Measurements from ENCODE around the gene CLSTN2.

Gene CLSTN2

DNA sequence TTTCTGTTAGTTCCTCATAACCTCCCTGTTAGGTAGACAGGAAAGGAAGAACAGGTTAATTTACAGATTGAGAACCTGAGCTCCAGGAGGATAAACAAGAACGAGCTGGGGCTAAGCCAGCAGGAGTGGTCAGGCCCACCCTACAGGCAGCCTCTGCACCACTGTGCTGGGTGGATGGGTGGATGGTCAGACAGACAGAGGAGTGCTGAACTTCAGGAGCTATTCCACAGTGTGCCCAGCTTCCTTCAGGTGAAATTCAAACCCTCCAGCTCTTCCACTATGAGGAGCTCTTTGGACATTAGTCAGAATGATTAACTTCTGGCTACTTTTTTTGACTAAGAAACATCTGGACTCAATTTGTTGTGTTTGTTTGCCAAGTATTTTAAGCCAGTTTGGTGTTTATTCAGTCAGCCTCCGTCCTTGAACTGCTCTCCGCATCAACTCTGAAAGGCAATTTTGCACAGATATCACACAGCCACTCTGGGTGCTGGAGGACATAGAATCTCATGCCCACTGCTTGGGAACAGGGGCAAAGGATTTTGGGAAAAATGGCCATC, 361.9 kb downstream of the CLSTN2 start:
- DNase-seq = no peak

DNA sequence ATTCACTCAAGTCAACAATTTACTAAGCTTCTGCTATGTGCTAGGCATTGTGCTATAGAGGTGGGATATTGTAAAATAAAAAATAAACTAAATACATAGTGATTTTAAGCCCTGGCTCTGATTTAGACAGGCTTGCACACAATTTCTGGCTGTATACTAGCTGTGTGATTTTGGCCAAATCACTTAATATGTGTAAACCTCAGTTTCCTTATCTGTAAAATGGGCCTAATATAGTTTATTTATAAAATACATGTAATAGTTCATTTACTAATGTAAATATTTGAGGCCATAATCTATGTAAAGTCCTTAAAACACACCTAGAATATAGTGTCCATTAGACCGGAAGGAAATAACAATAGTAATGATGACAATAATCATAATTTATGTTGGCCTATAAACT, 363.1 kb downstream of the CLSTN2 start:
- DNase-seq = no peak

DNA sequence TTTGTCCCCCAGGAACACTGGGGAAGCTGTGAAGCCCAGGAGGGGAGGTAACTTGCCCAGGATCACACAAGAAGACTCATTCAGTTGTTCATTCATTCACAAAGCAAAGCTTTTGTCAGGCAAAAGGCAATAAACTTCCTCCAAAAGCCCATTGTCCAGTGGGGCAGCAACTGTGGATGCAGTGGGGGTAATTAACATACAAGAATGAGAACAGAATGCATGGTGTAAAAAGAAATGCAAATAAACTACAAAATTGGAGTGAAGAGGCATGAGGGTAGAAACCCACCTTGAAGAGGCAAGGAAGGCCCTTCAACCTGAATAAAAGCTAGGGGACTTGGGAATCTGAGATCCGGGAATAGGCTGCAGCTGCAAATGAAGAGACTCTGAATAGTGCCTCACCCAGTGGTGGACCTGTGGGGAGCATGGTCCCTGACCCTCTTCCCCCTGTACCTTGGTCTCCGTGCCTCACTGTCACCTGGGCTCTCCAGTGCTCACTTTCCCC, 363.6 kb downstream of the CLSTN2 start:
- DNase-seq = no peak

DNA sequence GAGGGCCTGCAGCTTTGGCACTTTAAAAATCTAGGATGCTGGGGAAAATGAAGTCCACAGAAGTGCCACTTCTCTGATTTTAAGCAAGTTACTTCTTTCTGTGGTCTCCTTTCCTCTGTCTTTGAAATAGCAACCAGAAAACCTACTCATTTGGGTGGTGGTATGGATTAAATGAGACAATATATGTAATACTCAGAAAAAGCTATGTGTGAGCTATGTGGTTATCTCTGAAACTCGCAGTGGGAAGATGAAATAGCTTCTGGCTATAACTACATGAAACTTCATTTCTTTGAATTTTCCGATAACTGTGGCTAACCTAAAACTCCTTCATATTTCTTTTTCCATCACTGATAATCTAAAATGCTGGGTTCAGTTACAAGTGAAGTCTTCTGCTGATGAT, 368.9 kb downstream of the CLSTN2 start:
- DNase-seq = no peak

DNA sequence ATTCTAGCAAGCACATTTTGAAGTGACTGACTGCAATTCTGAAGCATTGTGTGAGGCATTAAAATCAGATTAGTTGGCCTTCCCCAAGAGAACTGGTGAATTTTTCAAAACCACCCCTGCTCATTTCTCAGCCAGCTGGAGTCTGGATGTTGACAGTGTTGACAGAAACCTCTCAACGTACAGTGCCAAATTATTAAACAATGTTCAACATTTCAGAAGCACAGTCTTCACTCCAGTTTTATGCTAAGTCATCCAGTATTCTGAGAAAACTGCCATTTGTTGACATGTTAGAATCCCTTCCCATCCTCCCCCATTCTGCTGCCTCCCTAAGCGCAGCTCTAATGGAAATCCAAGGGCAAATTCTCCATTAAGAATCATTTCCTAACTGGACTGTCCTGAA, 373.6 kb downstream of the CLSTN2 start:
- DNase-seq = no peak

DNA sequence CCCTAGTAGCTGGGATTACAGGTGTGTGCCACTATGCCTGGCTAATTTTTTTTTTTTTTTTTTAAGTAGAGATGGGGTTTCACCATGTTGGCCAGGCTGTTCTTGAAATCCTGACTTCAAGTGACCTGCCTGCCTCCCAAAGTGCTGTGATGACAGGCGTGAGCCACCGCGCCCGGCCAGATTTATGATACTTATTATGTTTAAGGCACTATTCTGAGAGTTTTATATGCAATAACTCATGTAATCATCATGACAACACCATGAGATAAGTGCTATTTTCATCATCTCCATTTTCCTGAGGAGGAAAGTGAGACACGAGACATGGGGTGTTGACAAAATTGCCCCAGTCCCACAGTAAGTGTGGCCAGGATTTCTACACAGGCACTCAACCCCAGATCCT, 376.4 kb downstream of the CLSTN2 start:
- DNase-seq = peak in 1 of 2 experiments; percentile 3

DNA sequence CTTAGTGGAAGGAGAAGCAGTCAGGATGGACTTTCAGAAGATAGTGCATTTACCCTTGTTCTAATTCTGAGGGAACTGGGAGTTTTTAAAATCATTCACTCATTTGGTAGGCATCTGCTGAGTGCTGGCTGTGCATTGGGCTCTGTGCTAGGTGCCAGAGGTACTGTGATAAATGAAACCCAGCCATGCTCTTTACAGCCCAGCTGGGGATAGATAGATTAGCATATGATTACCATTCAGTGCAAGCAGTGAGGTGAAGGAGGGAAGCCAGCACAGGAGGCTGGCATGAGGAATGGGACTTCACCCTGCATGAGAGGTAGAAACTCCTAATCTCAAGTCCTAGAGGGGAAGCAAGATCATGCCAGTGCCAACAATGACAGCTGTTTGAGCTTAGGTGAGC, 381.0 kb downstream of the CLSTN2 start:
- no peak for DNase-seq

DNA sequence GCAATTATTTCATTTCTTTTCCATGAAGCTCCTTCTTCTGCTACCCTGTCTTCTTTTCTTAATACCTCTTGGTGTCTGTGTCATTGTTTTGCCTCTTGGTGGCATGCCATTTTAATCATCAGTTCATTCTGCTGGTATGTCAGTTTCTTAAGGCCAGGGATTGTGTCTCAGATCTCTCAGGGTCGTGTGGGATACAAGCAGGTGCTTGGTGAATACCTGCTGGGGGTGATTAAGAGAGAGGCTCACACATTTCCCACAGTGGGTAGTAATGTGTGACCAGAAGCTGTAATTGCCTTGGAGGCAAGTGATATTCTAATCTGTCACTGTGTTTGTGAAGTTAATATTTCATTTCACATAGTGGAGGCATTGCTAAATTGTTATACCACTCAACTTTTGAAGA, 381.5 kb downstream of the CLSTN2 start:
- no peak for DNase-seq

DNA sequence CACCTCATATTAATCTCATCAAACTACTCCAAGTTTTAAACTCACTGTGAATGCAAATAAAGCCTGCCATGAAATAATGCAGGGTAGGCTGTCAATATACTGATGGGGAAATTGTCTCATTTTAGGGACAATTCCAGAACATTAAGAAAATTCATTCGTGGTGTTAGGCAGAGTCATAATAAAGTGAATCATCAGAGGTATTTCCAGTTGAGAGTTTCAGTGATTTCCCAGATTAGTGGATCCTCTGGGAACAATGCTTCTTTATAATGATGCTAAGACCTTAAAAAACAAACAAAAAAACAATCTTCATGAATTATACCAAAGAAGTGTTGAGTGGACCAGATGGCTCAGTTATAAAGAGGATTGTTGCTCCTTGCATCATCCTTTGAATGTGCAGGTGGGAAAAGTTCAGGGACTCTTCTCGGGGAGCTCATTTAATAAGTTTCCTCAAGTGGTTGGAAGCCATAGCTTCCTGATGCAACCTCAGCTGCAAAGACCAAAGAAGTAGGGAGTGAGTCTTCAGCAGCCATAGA, 381.9 kb downstream of the CLSTN2 start:
- DNase-seq = no peak

DNA sequence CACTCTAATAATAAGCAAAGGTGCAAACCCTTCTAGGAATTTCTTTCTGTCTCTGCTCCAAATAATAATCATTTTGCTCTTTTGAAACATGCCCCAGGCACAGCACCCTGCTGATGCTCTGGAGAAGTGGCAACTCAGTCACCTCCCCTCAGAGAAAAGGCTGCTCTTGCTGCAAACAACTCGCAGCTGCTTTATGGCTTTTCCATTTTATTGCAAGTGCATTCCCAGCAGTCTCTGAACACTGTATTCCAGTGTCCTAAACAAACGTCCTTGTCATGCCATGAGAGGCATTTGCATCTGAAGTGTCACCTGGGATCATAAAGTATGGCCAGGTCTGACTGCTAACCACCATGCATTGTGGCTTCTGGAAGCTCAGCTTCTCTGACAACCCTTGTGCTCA, 384.8 kb downstream of the CLSTN2 start:
- DNase-seq = peak; percentile 40 to 64

DNA sequence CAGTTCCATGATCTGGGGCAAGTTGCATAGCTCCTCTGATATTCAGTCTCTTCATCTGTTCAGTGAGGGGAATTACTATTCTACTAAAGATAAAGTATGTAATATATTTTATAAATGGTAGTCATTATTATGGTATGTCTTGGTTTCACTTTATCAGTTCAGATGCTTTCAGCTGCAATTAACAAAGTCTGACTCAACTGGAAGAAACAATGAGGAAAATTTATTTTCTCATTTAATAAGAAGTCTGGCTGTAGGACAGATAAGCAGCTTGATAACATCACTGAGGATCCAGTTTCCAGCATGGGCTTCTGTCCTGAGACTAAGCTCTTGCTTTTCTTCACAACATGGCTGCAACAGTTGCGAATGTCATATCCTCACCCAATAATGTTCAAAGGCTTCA, 388.6 kb downstream of the CLSTN2 start:
- DNase-seq = no peak

DNA sequence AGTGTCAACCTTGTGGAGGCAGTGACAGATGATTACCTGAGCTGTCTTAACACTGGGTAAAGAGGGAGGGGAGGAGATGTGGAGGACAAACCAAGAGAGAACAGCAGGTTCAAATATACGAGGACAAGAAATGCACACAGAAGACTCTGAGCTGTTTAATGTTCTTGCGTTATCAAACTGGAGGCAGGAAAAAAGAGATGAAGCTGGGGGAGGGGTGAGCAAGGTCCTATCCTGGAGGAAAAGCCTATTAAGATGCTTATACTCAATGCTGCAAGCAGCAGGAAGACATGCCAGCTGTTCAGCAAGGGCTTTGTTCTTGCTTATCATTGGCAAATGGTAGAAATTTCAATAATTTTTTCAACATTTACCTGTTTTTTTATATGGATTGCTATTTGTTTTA, 397.1 kb downstream of the CLSTN2 start:
- DNase-seq = no peak

DNA sequence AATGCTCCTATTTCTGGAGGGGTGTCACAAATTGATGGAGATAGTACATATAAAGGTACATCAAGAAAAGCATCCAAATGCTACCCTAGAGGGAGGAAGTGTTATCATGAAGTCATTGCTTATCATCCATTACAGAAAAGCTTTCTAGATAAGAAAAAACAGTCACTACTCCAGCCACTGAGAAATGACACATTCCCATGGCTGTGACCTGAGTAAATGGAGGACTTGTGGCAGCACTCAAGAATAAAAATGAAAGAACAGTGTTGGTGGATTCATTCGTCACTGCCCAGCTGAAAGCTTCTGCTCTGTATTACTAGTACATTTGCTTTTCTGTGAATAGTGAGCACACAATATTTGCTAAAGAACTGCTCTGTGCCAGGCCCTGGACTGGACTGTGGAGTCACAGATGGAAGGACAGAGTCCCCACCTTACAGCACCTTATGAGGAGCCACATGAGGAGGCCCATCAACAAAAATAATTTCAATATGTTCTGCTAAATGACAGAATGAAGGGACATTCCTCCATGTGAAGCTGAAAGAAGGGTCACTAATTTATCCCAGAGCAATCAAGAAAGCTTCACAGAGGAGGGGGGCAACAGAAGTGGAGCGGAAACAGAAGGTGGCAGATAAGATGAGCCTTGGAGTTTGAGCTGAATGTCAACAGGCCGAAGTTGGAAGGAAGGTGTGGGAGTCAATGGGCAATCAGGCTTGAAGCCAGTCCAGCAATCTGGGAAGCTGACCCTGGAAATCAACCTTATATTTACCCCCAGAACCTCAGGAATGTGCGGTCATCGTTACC, 399.3 kb downstream of the CLSTN2 start:
- DNase-seq = no peak

DNA sequence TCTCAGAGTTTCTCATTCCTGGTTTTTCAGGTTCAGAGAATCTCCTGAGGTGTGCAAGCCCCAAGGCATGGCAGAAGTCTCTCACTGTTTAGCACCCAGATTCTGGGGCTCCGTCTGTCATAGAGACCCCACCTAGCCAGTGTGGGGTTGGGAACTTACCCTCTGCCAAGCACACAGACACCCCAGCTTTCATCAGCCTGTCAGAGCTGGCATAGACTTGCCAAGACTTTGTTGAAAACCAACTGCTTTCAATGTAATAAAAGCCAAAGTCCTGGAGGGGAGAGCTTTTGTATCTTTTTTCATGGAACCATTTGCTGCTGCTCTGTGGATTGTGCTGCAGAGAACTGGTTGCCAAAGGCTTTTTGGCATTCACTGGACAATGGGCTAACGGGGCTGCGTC, 401.5 kb downstream of the CLSTN2 start:
- DNase-seq = no peak

DNA sequence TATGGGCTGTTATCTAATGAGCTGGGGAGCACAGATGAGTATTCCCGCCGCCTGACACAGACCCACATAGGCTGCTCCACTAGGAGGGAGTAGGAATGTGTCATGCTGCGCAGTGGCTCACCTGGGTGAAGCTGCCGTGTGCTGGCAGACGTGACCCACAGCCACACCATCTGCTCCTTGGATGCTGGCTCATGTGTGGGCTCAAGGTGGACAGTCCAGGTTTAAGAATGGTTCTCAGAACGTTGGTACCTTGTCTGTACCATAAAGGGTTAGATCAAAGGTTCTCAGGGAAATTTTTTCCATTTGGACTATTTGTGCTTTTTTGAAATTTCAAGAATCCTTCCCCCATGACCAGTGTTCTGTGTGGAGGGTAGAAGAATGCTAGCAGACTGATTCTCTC, 403.9 kb downstream of the CLSTN2 start:
- DNase-seq = no peak

DNA sequence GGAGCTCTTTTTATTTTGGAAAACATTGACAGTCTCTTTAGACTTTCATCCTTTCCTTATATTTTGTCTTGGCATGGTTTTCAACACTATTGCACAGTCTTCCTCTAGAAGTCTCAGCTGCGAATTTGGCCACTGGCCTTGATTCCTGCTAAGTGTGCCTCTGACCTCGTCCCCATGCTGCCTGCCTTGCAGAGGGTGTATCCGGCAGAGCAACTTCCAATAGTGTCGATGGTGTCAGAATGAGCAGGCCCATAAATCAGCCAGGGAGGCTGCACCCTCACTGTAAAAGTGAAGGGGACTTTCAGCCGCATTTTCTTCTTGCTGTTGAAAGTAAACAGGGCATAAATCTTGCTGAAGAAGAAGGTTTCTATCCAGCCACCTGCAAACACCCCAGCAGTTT, 406.2 kb downstream of the CLSTN2 start:
- DNase-seq = peak; percentile 18 to 25

DNA sequence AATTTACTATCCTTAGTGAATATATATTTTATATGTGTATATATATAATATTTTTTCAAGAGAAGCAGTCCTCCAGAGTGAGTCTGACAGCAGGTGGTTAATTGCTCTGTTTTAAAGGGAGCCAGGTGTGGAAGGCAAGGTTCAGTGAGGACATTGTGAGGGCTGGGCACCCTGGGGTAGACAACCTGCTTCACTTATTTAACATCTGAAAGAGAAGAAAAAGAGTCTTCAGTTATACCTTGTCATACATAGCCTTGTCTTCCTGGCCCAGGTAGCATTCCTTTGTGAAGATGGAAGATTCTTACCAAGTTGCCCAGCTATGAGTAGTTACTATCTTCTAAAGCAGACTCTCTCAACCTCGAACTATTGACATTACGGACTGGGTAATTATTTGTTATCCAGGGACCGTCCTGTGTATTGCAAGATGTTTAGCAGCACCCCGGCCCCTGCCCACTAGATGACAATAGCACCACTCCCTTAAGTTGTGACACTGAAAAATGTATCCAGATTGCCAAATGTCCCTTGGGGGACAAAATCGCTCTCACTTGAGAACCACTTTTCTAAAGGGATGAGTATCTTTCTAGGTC, 406.9 kb downstream of the CLSTN2 start:
- no peak for DNase-seq

DNA sequence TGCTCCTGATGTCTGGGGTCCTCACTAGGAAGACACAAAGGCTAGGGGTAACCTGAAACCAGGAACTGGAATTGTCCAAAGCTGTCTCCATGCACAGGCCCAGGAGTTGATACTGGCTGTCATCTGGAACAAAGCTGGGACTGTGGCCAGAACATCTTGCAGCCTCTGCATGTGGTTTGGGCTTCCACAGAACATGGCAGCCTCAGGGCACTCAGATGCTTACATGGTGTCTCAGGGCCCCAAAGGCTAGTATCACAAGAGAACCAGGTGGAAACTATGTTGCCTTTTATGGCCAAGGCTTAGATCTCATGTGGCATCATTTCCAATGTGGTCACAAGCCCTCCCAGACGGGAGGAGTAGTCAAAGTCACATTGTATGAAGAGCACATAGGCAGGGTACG, 407.7 kb downstream of the CLSTN2 start:
- DNase-seq = peak in 1 of 2 experiments; percentile 11

DNA sequence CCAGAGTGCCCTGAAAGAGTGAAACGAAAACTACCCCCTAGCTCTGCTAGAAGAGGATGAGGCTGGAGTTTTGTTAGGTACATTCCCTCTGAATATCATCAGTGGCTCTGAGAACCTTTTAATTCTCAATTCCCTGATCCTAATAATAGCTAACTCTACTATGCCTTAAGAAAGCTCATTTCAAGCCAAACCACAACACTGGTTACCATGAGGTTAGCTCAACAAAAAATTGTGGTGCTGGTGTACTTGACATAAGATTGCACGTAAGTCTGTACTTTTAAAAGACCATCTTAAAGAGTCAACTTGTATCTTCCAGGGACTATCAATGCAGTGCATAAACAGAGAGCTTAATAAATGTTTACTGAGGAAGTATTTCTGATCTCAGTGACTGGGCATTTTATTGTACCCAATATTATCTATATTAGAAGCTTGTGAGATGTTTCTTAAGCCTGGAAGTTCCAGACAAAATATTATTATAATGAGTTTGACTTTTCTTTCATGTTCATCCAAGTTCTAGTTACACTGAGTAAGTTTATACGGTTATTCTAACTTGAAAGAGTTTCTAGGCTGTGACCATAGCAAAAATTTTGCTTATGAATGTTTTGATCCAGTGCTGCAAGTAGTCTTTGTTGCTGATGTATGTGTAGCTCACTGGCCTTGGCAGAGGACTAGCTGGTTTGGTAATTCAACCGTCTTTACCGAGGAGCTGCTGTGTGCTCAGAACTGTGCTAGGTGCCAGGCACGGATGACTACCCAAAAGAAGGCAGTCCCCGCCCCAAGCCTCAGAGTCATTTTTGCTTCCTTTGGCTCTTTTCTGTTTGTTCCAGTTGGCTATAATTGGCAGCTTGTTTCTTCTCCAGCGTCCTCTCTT, 408.5 kb downstream of the CLSTN2 start:
- no peak for DNase-seq

DNA sequence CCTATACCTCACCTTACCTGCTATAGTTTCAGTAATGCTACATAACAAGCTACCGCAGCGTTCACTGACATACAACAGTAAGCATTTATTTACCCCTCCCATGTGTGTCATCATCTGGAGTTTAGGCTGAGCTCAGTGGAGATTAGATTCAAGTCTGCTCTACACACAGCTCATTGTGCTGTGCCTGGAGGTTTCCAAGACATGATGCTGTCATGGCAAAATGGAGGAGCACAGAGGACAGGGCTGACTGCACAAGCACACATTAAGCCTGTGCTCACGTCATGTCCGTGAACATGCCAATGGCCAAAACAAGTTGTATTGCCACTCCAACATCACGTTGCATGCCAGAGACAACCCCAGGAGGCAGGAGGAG, 409.1 kb downstream of the CLSTN2 start:
- DNase-seq = no peak

DNA sequence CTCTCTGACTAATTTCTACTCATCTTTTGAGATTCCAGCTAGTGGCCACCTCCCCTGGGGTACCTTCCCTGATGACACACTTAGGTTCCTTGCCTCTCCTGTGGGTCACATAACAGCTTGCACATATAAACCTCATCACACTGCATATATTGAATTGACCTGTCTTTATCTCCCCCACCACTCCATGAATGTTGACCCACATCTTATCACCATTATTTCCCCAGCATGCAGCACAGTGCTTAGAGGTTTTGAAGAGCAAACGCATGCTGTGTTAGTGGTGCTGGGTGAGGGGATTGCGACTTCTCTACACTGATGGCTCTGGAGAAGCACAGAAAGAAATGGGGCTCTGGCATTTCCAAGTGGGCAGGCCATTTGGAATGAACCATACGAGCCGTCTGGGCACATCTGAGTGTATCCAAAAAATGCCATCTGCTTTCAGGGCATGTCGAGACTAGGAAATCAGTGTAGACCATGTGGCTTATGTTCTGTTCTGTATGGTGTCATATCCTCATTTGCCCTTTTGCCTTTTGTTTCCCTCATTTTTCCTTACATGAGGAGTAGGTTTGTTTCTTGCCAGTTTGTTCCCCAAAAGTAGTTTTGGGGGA, 409.7 kb downstream of the CLSTN2 start:
- no peak for DNase-seq

DNA sequence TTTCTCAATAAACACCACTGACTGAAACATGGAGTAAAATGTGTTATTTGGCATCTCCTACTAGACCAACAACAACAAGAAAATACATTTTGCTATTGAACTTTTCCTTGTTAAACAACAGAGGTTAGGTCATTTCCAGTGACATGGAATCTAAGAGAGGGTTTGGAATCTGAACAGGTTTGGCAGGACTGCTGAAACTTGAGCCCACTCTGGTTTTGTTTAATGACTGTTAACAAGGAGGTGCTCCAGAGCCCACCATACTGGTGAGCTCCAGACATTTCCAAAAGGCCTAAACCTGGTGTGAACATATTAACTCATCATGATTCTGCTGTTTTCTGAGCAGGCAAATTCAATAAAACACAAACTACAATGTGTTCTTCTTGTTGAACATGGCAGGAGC, 412.2 kb downstream of the CLSTN2 start:
- DNase-seq = no peak

DNA sequence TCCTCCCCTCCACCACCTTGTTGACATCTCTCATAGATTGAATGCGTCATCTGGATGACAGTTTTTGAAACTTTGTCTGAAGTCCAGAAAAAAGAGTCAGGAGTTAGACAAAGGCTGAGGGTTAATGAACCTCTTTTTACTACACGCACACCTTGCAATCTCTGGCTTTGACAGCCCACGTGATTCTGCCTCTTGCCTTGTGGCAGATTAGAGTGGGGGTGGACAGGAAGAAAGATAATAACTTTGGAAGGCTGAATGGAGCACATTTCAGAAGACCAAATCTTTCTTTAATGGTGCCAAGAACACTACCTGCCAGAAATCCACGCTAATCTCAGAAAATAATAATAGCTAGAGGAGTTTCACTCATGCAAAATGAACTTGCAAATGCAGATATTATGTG, 415.0 kb downstream of the CLSTN2 start:
- no peak for DNase-seq

Measured in SHP77 (cell line).